PFSK-1 (cell line): ENCODE data around the gene LCE1C.

Source experiments
- POLR2AphosphoS5 ChIP-seq: IDR thresholded peaks from 2 replicates; pipeline ENCODE4 v1.6.1; 2012; ENCODE audit warnings: low read depth, mild to moderate bottlenecking, control low read depth, low read length, moderate library complexity
- SIN3A ChIP-seq: IDR thresholded peaks from 2 replicates; pipeline ENCODE4 v1.6.1; 2012; ENCODE audit warnings: mild to moderate bottlenecking, low read length, moderate library complexity, borderline replicate concordance; ENCODE audit not compliant: insufficient read depth
- TAF1 ChIP-seq: IDR thresholded peaks from 2 replicates; pipeline ENCODE4 v1.6.1; 2012; ENCODE audit warnings: low read length, control low read depth, borderline replicate concordance; ENCODE audit not compliant: insufficient read depth
- TF ChIP-seq, protein P1 (sequence below), 2 experiments: IDR thresholded peaks; 2 replicates each; pipeline versions ENCODE4 v1.6.1 to v1.8.0; 2011 to 2012; ENCODE audit warnings: low read depth in 2 of 2, low read length in 2 of 2, control low read depth in 1 of 2, inconsistent platforms in 1 of 2, mild to moderate bottlenecking in 1 of 2, moderate library complexity in 1 of 2; ENCODE audit not compliant: insufficient read depth in 1 of 2

DNA sequence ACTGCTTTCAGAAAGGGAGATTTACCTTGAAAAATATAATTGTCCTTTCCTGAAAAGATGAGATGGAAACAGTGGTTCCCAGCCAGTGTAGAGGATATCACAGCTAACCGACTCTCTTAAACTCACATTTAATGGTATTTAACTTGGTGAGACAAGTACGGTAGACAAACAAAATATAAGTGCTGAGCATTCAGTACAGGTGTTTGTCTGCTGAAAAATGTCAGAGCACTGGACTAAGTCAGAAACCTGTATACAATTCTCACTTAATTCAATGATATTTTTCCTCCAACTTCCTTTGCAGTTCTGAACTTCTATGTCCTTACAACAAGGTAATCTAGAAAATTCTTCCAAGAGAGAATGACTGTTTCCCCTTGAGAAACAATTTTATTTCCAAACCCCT, 5.2 kb upstream of the LCE1C start, which contains the start of gene LCE1B:
- TF ChIP-seq SIN3A (no peak), POLR2AphosphoS5 (no peak), TAF1 (no peak)
- TF ChIP-seq, protein P1, sequence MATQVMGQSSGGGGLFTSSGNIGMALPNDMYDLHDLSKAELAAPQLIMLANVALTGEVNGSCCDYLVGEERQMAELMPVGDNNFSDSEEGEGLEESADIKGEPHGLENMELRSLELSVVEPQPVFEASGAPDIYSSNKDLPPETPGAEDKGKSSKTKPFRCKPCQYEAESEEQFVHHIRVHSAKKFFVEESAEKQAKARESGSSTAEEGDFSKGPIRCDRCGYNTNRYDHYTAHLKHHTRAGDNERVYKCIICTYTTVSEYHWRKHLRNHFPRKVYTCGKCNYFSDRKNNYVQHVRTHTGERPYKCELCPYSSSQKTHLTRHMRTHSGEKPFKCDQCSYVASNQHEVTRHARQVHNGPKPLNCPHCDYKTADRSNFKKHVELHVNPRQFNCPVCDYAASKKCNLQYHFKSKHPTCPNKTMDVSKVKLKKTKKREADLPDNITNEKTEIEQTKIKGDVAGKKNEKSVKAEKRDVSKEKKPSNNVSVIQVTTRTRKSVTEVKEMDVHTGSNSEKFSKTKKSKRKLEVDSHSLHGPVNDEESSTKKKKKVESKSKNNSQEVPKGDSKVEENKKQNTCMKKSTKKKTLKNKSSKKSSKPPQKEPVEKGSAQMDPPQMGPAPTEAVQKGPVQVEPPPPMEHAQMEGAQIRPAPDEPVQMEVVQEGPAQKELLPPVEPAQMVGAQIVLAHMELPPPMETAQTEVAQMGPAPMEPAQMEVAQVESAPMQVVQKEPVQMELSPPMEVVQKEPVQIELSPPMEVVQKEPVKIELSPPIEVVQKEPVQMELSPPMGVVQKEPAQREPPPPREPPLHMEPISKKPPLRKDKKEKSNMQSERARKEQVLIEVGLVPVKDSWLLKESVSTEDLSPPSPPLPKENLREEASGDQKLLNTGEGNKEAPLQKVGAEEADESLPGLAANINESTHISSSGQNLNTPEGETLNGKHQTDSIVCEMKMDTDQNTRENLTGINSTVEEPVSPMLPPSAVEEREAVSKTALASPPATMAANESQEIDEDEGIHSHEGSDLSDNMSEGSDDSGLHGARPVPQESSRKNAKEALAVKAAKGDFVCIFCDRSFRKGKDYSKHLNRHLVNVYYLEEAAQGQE (IDR thresholded peaks at IDR 0.05; ENCODE audit: insufficient read depth in 1 of 2, low read depth in 2 of 2, low read length in 2 of 2), result no peak
